Cerebellar nuclear complex (tissue), 1 donor: ENCODE measurements around the gene SLC17A5.
"Not testable (repeated sequence)": the region's sequence is repeated elsewhere in the genome, so short reads cannot be mapped to it uniquely, and the experiment has no call there.

Source experiments
- DNase-seq, 2 experiments: peaks; one replicate each; lab custom pipeline; 2025; lab: John Stamatoyannopoulos, UW

The SLC17A5 gene

DNA sequence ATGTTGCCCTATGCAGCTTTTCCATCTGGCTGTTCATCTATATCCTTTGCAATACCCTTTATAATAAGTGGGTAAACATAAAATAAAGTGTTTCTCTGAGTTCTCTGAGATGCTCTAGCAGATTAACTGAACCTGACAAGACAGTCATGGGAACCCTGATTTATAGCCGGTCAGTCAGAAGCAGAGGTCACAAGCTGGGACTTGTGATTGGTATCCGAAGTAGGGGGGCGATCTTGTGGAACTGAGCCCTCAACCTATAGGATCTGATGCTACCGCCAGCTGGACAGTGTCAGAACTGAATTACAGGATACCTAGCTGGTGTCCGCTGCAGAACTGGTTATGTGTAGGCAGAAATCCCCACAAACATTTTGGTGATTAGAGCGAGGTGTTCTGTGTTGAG, 39.0 kb downstream of the SLC17A5 start:
- DNase-seq: no peak

DNA sequence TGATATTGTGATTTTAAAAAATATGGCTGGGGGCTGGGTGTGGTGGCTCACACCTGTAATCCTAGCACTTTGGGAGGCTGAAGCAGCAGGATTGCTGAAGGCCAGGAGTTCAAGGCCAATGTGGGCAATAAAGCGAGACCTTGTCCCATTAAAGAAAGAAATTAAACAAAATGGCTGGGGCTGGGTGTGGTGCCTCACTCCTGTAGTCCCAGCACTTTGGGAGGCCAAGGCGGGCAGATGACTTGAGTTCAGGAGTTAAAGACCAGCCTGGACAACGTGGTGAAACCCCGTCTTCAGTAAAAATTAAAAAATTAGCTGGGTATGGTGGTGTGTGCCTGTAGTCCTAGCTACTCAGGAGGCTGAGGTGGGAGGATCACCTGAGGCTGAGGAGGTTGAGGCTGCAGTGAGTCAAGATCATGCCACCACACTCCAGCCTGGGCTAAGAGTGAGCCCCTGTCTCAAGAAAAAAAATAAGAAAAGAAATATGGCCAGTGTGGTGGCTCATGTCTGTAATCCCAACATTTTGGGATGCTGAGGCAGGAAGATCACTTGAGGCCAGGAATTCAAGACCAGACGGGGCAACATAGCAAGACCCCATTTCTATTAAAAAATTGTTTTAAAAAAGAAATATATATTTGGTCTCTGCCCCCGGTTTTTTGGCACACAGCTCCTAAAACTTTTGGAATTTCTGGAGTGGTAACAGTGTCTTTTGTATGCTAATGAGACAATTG, 39.8 kb downstream of the SLC17A5 start:
- DNase-seq: no peak

DNA sequence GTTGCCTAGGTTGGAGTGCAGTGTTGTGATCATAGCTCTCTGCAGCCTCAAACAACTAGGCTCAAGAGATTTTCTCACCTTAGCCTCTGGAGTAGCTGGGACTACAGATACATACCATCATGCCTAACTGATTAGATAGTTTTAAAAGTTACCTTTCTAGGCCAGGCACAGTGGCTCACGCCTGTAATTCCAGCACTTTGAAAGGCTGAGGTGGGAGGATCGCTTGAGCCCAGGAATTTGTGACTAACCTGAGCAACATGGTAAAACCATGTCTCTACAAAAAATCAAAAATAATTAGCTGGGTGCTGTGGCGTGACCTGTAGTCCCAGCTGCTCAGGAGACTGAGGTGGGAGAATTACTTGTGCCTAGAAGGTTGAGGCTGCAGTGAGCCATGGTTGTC, 41.2 kb downstream of the SLC17A5 start:
- no peak for DNase-seq

GRCh38 chr6:73610444-73611275, 43.1 kb downstream of the SLC17A5 start:
- DNase-seq: no peak

GRCh38 chr6:73608761-73609160, 45.0 kb downstream of the SLC17A5 start:
- DNase-seq: no peak

- DNase-seq: no peak
These were observed 47.4 kb downstream of the SLC17A5 start for GRCh38 chr6:73606428-73606827.

GRCh38 chr6:73604461-73604860, 49.3 kb downstream of the SLC17A5 start:
- no peak for DNase-seq

DNA sequence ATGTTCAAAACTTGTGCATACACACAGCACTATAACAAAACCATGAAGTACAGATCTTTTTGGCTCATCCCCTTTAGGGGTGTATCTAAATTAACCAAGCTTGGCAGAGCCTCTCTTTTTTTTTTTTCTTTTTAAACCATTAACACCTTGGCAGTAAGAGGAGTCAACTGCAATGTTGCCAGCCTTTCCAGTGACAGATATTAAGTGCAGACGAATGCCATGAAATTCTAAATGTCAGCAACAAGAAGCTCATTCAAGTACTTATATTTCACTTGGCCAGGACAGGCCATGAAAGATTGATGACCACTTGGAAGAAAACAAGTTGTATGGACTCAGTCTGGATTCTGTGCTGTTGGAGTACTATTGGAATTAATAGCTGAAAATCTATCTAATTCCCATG, 49.8 kb downstream of the SLC17A5 start:
- no peak for DNase-seq

GRCh38 chr6:73586416-73586974, 67.3 kb downstream of the SLC17A5 start:
- no peak for DNase-seq

DNA sequence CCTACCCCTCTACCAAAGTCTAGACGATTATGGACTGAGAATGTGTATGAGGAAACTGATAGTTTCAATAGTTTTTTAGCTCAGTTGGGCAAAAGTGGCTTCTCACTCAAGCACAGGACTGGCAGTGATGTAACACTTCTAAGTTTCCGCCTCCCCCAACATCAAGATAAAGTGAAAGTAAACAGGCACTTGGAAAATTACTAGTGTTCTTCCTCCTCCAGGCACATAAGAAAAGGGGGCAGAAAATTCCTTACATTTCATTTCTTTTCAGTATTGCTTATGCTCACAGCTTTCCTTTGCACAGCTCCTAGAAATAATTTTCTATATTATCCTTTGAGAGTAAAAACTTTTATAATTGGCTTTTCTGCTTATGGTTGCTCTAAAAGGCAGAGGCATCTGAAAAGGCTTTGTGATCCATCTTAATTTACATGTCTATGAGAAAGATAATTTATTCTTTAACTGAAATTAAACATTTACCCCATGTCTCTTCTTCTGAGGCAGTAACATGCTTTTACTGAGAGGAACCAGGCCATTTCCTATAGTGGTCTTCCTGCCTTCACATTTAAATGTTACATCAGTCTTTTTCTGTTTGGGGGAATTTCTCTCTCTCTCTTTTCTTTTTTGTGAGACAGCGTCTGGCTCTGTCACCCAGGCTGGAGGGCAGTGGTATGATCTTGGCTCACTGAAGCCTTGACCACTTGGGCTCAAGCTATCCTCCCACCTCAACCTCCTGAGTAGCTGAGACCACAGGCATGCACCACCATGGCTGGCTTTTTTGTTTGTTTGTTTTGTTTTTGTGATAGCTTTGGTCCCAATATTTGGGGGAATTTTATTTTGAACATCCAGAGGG, 68.0 kb downstream of the SLC17A5 start:
- no peak for DNase-seq

- DNase-seq: no peak
These were observed 72.5 kb downstream of the SLC17A5 start for GRCh38 chr6:73581293-73581692.

- no peak for DNase-seq
These were observed 73.3 kb downstream of the SLC17A5 start for GRCh38 chr6:73580247-73581149.

DNA sequence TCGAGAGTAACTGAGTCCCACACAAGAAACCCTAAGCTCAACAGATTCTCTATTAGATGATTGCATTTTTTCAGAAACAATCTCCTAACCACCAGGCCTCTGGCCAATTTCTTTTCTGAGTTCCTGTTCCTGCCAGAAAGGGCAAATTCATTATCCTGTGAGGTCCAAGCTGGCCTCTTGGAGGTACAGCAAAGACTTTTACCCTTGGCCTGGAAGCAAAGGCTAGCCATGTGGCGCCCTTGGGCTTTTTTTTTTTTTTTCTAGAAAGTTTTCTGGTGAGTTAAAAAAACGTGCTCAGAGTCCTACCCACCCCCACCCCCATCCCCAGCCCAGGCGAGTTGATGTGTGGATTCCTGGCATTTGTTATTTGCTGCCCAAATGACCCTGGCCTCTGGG, 73.9 kb downstream of the SLC17A5 start:
- DNase-seq: no peak

- DNase-seq: no peak
These were observed 74.4 kb downstream of the SLC17A5 start for GRCh38 chr6:73579389-73579788.

- DNase-seq: no peak
These were observed 76.1 kb downstream of the SLC17A5 start for GRCh38 chr6:73577676-73578075.

DNA sequence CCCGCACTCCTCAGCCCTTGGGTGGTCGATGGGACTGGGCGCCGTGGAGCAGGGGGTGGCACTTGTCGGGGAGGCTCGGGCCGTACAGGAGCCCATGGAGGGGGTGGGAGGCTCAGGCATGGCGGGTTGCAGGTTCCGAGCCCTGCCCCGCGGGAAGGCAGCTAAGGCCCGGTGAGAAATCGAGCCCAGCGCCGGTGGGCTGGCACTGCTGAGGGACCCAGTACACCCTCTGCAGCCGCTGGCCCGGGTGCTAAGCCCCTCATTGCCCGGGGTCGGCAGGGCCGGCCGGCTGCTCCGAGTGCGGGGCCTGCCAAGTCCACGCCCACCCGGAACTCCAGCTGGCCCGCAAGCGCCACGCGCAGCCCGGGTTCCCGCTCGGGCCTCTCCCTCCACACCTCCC, 81.3 kb downstream of the SLC17A5 start:
- DNase-seq: not testable (repeated sequence)

DNA sequence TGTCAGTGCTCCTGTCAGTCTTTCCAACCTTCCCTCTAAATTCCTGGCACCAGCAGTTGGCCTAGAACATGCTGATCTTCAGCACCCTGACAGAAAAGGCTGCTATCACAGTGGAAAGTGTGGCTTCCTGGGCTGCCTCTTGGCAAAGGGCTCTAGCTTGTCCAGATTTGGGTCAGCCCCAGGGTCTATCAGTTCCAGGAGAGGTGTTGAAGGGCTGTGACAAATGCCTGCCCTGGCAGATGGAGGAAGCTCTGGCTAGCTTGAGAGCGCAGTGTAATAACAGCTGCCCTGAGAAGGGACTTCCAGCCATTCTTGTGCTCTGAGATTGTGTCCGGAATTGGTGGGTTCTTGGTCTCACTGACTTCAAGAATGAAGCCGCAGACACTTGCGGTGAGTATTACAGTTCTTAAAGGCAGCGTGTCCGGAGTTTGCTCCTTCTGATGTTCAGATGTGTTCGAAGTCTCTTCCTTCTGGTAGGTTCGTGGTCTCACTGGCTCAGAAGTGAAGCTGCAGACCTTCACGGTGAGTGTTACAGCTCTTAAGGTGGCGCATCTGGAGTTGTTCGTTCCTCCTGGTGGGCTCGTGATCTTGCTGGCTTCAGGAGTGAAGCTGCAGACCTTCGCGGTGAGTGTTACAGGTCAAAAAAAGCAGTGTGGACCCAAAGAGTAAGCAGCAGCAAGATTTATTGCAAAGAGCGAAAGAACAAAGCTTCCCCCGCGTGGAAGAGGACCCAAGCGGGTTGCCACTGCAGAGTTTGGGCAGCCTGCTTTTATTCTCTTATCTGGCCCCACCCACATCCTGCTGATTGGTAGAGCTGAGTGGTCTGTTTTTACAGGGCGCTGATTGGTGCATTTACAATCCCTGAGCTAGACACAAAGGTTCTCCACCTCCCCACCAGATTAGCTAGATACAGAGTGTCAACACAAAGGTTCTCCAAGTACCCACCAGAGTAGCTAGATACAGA, 82.3 kb downstream of the SLC17A5 start:
- not testable (repeated sequence) for DNase-seq

DNA sequence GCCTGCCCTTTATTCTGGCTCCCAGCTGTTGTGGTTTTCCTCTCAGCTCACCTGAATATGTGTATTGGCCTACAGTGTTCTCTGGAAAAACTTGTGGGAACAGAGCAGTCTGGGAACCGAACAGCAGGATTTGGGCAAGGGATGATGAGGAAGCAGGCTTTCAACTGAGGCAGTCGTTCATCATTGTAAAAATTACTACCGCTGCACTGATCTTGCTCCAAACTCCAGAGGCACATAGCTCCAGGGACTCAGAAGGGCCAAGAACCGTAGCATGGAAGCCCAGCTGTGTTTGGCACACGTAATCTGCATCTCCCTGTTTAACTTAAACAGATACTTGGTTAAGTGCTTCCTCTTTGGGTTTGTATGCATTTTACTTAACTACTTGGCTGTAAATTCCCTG, 84.7 kb downstream of the SLC17A5 start:
- no peak for DNase-seq

DNA sequence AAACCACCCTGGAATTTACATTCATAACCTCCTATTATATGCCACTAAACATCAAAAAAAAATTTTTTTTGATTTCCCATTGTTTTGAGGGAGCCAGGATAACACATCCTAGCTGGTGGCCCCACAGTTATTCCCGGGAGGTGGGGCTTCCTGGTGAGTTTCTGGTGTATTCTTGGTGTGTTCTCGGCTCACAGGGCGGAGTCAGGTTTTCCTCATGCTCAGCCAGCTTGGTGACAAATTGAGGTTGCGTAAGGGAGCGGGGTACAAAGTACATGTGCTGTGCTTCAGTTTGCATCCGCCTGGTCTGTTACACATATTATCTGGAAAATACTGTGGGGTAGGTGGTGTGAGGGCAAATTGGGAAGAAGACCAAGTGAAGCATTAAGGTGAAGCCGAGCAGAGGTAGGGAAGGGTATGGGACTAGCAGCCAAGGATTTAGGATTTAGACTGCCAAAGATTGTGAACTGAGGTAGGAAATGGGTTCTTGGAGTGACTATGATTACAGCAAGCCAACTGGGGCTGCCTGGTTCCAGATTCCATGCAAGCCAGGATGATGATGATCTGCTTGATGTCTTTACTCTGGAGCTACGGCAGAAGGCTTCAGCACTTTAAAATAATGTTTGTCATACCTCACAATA, 86.7 kb downstream of the SLC17A5 start:
- no peak for DNase-seq
